ENCODE data around the gene OLFML3. TPM values are rescaled to one million over a fixed set of nuclear protein-coding genes. Genes with fewer than 3 reads are reported as not detected.

Gene OLFML3
- total and polyA plus RNA-seq, 2 donors (not counting 3 experiments of a cell fraction or from before 2014, with no cell fraction given) = 3.4 to 3.9 TPM

GRCh38 chr1:113998361-113998760 lies 19.1 kb downstream of the OLFML3 start:
- FAIRE-seq (no peak), DNase-seq (ENCODE audit: low read depth, low spot score) (no peak)
- no TSS peak for BruUV-seq (replicated peaks)
- H3K27ac ChIP-seq (ENCODE audit: insufficient read depth, low read depth, low read length) = no peak overlapping the region
- intact Hi-C loops (cut with micrococcal nuclease) = no loop called here
- POLR2A ChIA-PET = interaction anchor here (1.0 kb wide), 1 partner anchor 19 kb away, joined by 4 read pairs; the partner anchor contains the start of gene OLFML3
- no peaks in the 10 kb centered on the region for H3K27me3 ChIP-seq (ENCODE audit: control insufficient read depth in 2 of 2, insufficient read depth in 2 of 2, low read length in 2 of 2)
- no peak overlapping the region for H3K9ac ChIP-seq (replicated peaks; ENCODE audit: extremely low read depth, insufficient read depth, low read length)
- H3K4me2 ChIP-seq (ENCODE audit: insufficient read depth, low read length) = no peak overlapping the region
- H3K79me2 ChIP-seq (ENCODE audit: control insufficient read depth, insufficient read depth, low read length) = no peaks in the 10 kb centered on the region
- H3K36me3 ChIP-seq (ENCODE audit: control insufficient read depth in 2 of 2, extremely low read depth in 1 of 2, insufficient read depth in 2 of 2, low read length in 2 of 2) = no peaks in the 10 kb centered on the region
- no peak overlapping the region for H2AFZ ChIP-seq (ENCODE audit: low read depth, low read length)
- no peak overlapping the region for H3K4me3 ChIP-seq (replicated peaks in 1 of 3; ENCODE audit: insufficient read depth in 1 of 3, low read depth in 1 of 3, low read length in 3 of 3)
- no peaks in the 10 kb centered on the region for H3K9me3 ChIP-seq (replicated peaks; ENCODE audit: control insufficient read depth, insufficient read depth, low read length)
- no peaks in the 10 kb centered on the region for H3K4me1 ChIP-seq (ENCODE audit: control insufficient read depth, extremely low read depth, insufficient read depth, low read length)
- TF ChIP-seq POLR2A (IDR thresholded peaks at IDR 0.05; ENCODE audit: low read depth, low read length) (no peak), MAX (IDR thresholded peaks at IDR 0.05; ENCODE audit: insufficient read depth, insufficient read length) (no peak), GATA2 (IDR thresholded peaks at IDR 0.05; ENCODE audit: insufficient read depth, insufficient read length, low read depth, low read length) (no peak), EZH2 (IDR thresholded peaks at IDR 0.05; ENCODE audit: borderline replicate concordance, low read depth, low read length, severe bottlenecking) (no peak), MYC (IDR thresholded peaks at IDR 0.05; ENCODE audit: low read depth, low read length) (no peak)
- H4K20me1 ChIP-seq (replicated peaks; ENCODE audit: control insufficient read depth, extremely low read depth, insufficient read depth, low read length) = no peaks in the 10 kb centered on the region
- no peaks in the 10 kb centered on the region for H3K9me1 ChIP-seq (replicated peaks; ENCODE audit: control insufficient read depth, extremely low read depth, insufficient read depth, low read length)
- dilution Hi-C loops (cut with MboI; ENCODE audit: extremely low pct_ligation_motif_present, low sequenced_read_pairs) = no loop called here
- CTCF ChIA-PET = interaction anchor here (1.0 to 1.2 kb wide), 2 partner anchors 14 to 285 kb away, joined by 3 to 5 read pairs; no protein-coding TSS in a partner anchor

- intact Hi-C loops (cut with micrococcal nuclease) = no loop called here
- Histone ChIP-seq H3K9ac (replicated peaks; ENCODE audit: extremely low read depth, insufficient read depth, low read length) (no peak overlapping the region), H3K27ac (ENCODE audit: insufficient read depth, low read depth, low read length) (no peak overlapping the region), H3K4me2 (ENCODE audit: insufficient read depth, low read length) (no peak overlapping the region), H2AFZ (ENCODE audit: low read depth, low read length) (no peak overlapping the region), H3K79me2 (ENCODE audit: control insufficient read depth, insufficient read depth, low read length) (no peaks in the 10 kb centered on the region), H3K9me1 (replicated peaks; ENCODE audit: control insufficient read depth, extremely low read depth, insufficient read depth, low read length) (no peaks in the 10 kb centered on the region), H3K4me1 (ENCODE audit: control insufficient read depth, extremely low read depth, insufficient read depth, low read length) (no peaks in the 10 kb centered on the region), H4K20me1 (replicated peaks; ENCODE audit: control insufficient read depth, extremely low read depth, insufficient read depth, low read length) (no peaks in the 10 kb centered on the region), H3K27me3 (ENCODE audit: control insufficient read depth in 2 of 2, insufficient read depth in 2 of 2, low read length in 2 of 2) (no peaks in the 10 kb centered on the region), H3K36me3 (ENCODE audit: control insufficient read depth in 2 of 2, extremely low read depth in 1 of 2, insufficient read depth in 2 of 2, low read length in 2 of 2) (no peaks in the 10 kb centered on the region), H3K4me3 (replicated peaks in 1 of 3; ENCODE audit: insufficient read depth in 1 of 3, low read depth in 1 of 3, low read length in 3 of 3) (no peak overlapping the region), H3K9me3 (replicated peaks; ENCODE audit: control insufficient read depth, insufficient read depth, low read length) (no peaks in the 10 kb centered on the region)
- DNase-seq (ENCODE audit: low read depth, low spot score) (no peak), FAIRE-seq (no peak)
- ChIA-PET CTCF (no interaction called here), POLR2A (no interaction called here)
- dilution Hi-C loops (cut with MboI; ENCODE audit: extremely low pct_ligation_motif_present, low sequenced_read_pairs) = no loop called here
- no TSS peak for BruUV-seq (replicated peaks)
- TF ChIP-seq CTCF (IDR thresholded peaks at IDR 0.05; ENCODE audit: extremely low read depth in 1 of 2, insufficient read depth in 1 of 2, low read depth in 1 of 2, low read length in 2 of 2) (no peak), FOS (IDR thresholded peaks at IDR 0.05; ENCODE audit: borderline replicate concordance, insufficient read depth, low read length) (no peak), GATA2 (IDR thresholded peaks at IDR 0.05; ENCODE audit: insufficient read depth, insufficient read length, low read depth, low read length) (no peak), POLR2AphosphoS5 (IDR thresholded peaks at IDR 0.05; ENCODE audit: insufficient read depth, low read depth, low read length) (no peak), JUN (IDR thresholded peaks at IDR 0.05; ENCODE audit: borderline replicate concordance, insufficient read depth, insufficient read length, low read depth) (no peak), POLR2A (IDR thresholded peaks at IDR 0.05; ENCODE audit: low read depth, low read length) (no peak), EZH2 (IDR thresholded peaks at IDR 0.05; ENCODE audit: borderline replicate concordance, low read depth, low read length, severe bottlenecking) (no peak), MAX (IDR thresholded peaks at IDR 0.05; ENCODE audit: insufficient read depth, insufficient read length) (no peak), MYC (IDR thresholded peaks at IDR 0.05; ENCODE audit: low read depth, low read length) (no peak)
Observed at GRCh38 chr1:113999233-113999632, 20.0 kb downstream of the OLFML3 start.
